Motor neuron (in vitro differentiated cells): ENCODE measurements around the gene TMEM208. TPM values are rescaled to one million over a fixed set of nuclear protein-coding genes. Genes with fewer than 3 reads are reported as not detected.

Experiments used
- ATAC-seq, 8 experiments: fragments of 200-7000 bp; cut with Tn5 transposase; replicated peaks in 6 of 8; 2 replicates each; pipeline ENCODE4 v1.8.0; 2021; ENCODE audit warnings: mild to moderate bottlenecking in 8 of 8, moderate library complexity in 8 of 8
- H3K27ac ChIP-seq, 2 donors: fragments of 250-450 bp; sonication (Bioruptor Pico); 2 replicates each; pipeline ENCODE4 v1.9.0; 2021; ENCODE audit warnings: antibody characterized with exemption in 2 of 2, mild to moderate bottlenecking in 2 of 2, moderate library complexity in 1 of 2
- H3K4me1 ChIP-seq, 2 donors: fragments of 250-450 bp; sonication (Bioruptor Pico); replicated peaks in 1 of 2; 2 replicates each; pipeline ENCODE4 v1.6.1; 2021; ENCODE audit warnings: antibody characterized with exemption in 2 of 2, mild to moderate bottlenecking in 2 of 2, moderate library complexity in 1 of 2
- H3K4me3 ChIP-seq, 5 donors: fragments of 250-450 bp; sonication (Bioruptor Pico); 2 replicates each; pipeline ENCODE4 v1.9.0; 2021; ENCODE audit warnings: antibody characterized with exemption in 5 of 5, mild to moderate bottlenecking in 5 of 5, moderate library complexity in 4 of 5
- WGBS, 10 experiments: fragments of 450-650 bp; shearing (Covaris generic); methylation state at CpG; one replicate each; pipeline ENCODE4 v1.0.0; 2022; 5-methylcytosine and 5-hydroxymethylcytosine counted together
- in situ Hi-C, 9 experiments: fragments of 400-800 bp; cut with MboI; loops; one replicate each; pipeline ENCODE4 v1.15.0; 2021; ENCODE audit warnings: low sequenced_read_pairs in 9 of 9, low pct_unique_long_range_greater_than_20kb in 2 of 9; ENCODE audit not compliant: unreplicated experiment in 9 of 9
- total RNA-seq, 8 experiments: library from RNA; unstranded; fragments of 300-600 nt; gene quantifications; 2 replicates each; pipeline versions ENCODE4 v1.2.3 to v1.2.4, GENCODE V29; 2022

TMEM208 gene
- total RNA-seq, 8 experiments from 2014 or later: 39.4 to 83.1 (median 58.0) TPM

DNA sequence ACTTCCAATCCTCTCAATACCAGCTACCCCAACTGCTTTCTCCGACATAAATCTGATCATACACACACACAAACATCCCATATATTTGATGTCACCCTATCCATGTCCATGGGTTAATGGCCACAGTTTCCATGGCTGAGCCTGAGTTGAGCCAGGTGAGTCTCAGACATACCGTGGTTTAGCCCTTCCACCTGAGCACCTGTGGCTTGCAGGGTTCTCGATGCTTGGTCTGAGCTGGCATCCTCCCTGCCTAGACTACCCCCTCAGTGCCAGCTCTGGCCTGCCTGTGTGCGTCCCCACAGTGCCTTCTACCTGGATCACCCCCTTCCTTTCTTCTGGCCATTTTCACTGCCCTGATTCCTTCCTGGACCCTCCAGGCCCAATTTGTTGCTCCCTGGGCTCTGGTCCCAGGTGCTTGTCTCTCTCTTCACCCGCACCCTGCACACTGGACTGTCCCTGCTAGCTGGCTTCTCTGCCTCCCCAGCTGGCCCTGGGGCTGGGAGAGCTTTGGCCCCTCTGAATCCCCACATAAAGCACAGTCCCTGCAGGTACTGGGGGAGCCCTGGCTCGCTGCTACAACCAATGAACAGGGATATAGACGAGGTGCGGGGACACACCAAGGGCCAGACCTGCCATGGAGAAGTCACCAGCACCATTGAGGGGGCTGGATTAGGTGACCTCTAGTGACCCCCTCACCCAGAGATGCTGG, 20.6 kb upstream of the TMEM208 start:
- Histone ChIP-seq H3K27ac (no peak overlapping the region), H3K4me3 (no peak overlapping the region), H3K4me1 (no peaks in the 10 kb centered on the region)
- ATAC-seq: no peak
- in situ Hi-C loops: no loop called here
- WGBS, 10 experiments: 67 to 100% (median 97%) methylated on average over 1 to 5 of the region's 8 CpGs; no CpG with 5 or more reads in 2 of the 10 experiments

DNA sequence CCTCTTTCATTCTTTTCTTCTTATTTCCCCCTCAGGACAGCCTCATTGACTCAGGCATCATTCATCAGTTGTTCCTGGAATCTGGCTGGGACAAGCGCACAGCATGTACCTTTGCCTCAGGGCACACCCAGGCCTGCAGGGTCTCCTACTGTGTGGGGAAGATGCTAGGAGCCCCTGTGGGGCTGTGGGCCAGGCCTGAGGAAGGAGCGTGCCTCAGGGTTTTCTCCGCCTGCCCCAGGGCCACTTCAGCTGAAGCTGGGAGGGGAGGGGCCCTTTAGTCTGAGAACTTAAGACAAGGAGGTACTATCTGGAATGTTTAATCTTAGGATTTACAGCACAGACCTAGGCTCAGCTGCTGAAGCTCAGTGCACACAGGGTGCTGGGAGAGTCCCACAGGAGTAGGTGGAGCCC, 20.1 kb upstream of the TMEM208 start:
- no peak overlapping the region for H3K27ac ChIP-seq
- in situ Hi-C loops: no loop called here
- H3K4me1 ChIP-seq: no peaks in the 10 kb centered on the region
- 100% methylated on average over 1 of the region's 3 CpGs; no CpG with 5 or more reads in 7 of the 10 experiments for WGBS, 10 experiments
- H3K4me3 ChIP-seq: no peak overlapping the region
- peak in 4 of 8 experiments; percentile 1 to 34 (median 24) for ATAC-seq

DNA sequence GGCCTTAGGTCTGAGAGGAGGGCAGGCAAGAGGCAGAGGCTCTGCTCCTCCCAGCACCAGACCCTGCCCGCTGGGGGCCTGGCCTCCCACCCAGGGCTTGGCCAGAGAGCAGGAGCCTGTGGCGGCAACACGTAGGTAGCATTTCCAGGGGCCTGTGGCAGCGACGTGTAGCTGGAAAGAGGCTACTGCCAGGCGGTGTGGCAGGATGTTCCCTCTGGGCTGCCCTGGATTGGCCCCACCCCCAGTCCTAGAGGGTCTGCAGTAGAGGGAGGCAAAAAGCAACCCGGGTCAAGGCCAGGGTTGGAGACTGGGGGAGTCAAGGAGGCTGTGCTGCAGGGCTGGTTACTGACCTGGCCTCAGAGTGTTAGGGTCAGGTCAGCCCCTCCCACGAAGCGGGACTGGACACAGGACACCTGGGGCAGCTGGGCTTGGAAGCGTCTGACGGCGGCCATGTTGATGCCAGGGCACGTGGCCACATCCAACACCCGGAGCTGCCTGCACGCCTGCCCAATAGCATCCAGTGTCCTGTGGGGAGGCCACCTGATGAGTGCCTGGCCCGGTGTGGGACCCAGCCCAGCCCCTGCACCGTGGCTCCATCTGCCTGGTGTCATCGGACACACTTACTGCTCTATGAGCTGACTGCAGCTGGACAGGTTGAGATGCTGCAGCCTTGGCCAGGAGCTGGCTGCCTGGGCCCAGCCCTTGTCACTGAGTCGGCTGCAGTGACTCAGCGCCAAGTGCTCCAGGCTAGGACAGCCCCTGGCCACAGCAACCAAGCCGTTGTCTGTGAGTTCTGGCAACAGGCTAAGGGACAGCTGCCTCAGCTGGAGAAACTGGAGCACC, 19.5 kb upstream of the TMEM208 start:
- 80 to 89% (median 80%) methylated on average over 1 to 10 of the region's 21 CpGs; no CpG with 5 or more reads in 7 of the 10 experiments for WGBS, 10 experiments
- no peak overlapping the region for H3K4me3 ChIP-seq
- peak in 7 of 8 experiments; percentile 2 to 81 (median 18) for ATAC-seq
- no peaks in the 10 kb centered on the region for H3K4me1 ChIP-seq
- in situ Hi-C loops: no loop called here
- no peak overlapping the region for H3K27ac ChIP-seq

GRCh38 chr16:67208154-67208896, 18.6 kb upstream of the TMEM208 start:
- 93% methylated on average over 2 of the region's 11 CpGs; no CpG with 5 or more reads in 9 of the 10 experiments for WGBS, 10 experiments
- Histone ChIP-seq H3K27ac (no peak overlapping the region), H3K4me3 (no peak overlapping the region), H3K4me1 (no peaks in the 10 kb centered on the region)
- in situ Hi-C loops: no loop called here
- no peak for ATAC-seq

DNA sequence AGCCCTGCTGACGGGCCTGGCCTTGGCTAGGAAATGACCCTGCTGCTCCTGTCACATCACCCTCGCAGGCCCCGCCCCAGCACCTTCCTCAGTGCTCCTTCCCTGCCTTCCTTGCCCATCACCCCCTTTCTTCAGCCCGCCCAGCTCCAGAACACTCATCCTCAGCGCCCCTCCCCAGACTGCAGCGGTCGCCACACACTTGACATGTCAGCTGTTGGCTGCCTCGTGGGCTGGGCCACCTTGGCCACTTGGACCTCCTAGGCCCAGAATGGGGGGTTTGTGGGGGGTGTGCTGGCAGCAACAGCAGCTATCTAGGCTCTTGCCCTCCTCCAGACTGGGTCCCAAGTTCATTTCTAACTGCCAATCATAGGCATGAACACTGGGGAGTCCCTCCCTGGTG, 17.4 kb upstream of the TMEM208 start:
- Histone ChIP-seq H3K4me3 (no peak overlapping the region), H3K4me1 (no peaks in the 10 kb centered on the region), H3K27ac (no peak overlapping the region)
- in situ Hi-C loops: no loop called here
- ATAC-seq: no peak
- 67 to 80% methylated on average over 1 of the region's 8 CpGs; no CpG with 5 or more reads in 8 of the 10 experiments for WGBS, 10 experiments

DNA sequence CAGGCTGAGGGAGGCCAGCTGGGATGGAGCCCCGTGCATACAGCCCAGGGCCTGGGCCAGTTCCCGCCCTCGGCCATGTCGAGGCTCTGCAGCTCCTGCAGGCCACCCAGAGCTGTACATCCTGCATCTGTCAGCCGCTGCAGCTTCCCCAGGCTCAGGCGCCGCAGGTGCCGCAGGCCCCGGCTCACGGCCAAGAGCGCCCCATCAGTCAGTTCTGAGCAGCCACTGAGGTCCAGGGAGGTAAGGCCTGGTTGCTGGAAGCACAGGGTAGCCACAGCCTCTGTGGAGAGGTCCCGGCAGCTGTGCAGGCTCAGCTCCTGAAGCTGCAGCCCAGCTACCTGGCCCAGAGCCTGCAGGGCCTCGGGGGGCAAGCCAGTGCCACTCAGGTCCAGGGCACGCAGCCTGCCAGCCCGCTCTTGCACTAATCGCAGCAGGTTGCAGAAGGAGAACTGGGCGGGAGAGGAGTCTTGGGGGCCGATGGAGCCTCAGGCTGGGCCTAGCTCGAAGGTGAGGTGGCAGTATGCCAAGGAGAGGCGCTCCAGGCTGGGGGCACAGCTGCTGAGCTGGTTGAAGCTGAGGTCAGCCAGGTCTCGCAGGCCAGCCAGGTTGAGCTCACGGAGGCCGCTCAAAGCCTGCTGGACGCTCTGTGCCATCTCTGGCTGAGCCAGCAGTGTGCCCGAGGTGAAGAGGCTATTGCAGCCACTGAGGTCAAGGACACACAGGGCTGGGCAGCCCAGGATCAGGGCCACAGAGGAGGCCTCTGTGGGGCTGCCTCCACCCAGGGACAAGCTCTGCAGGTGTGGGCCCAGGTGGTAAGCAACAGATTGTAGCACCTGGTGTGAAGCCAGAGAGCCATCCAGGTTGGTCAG, 16.6 kb upstream of the TMEM208 start:
- Histone ChIP-seq H3K4me3 (no peak overlapping the region), H3K27ac (no peak overlapping the region), H3K4me1 (no peaks in the 10 kb centered on the region)
- WGBS, 10 experiments: 70 to 94% (median 80%) methylated on average over 2 to 6 of the region's 25 CpGs; no CpG with 5 or more reads in 7 of the 10 experiments
- in situ Hi-C loops: no loop called here
- peak in 2 of 8 experiments; percentile 1 to 6 for ATAC-seq

DNA sequence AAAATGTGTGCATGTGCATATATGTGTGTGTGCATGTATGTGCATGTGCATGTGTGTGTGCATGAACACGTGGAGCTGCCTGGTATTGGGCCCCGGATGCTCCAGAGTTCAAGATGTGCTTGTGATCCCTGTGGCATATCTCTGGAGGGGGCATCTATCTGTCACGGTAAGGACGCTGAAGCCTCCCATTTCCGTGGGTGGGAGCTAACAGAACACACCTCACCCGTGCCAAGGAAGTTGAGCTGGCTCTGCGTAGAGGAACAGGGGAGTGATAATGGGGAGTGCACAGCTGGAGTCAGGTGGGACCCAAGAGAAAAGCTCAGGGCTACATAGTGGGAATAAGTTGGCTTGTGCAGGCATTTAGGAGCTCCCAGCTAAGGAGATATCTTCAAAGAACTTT, 15.3 kb upstream of the TMEM208 start:
- in situ Hi-C loops: no loop called here
- peak in 1 of 8 experiments; percentile 13 for ATAC-seq
- Histone ChIP-seq H3K4me1 (no peaks in the 10 kb centered on the region), H3K4me3 (no peak overlapping the region), H3K27ac (no peak overlapping the region)
- WGBS, 10 experiments: 57 to 90% (median 79%) methylated on average over 1 to 5 of the region's 7 CpGs; no CpG with 5 or more reads in 6 of the 10 experiments

DNA sequence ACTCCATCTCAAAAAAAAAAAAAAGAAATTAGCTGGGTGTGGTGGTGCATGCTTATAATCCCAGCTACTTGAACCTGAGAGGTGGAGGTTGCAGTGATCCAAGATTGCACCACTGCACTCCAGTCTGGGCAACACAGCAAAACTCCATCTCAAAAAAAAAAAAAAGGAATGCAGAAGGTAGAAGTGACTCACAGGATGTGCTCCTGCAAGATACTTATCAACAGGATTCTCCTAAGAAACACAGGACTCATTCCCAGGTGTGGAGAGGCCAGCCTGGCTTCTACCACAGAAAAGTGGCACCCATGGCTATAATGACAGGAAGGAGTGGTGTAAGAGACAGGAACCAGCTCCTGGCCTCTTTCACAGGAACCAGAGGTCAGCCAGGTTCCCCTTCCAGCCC, 14.2 kb upstream of the TMEM208 start:
- Histone ChIP-seq H3K4me1 (no peaks in the 10 kb centered on the region), H3K27ac (no peak overlapping the region), H3K4me3 (no peak overlapping the region)
- in situ Hi-C loops: no loop called here
- ATAC-seq: no peak

DNA sequence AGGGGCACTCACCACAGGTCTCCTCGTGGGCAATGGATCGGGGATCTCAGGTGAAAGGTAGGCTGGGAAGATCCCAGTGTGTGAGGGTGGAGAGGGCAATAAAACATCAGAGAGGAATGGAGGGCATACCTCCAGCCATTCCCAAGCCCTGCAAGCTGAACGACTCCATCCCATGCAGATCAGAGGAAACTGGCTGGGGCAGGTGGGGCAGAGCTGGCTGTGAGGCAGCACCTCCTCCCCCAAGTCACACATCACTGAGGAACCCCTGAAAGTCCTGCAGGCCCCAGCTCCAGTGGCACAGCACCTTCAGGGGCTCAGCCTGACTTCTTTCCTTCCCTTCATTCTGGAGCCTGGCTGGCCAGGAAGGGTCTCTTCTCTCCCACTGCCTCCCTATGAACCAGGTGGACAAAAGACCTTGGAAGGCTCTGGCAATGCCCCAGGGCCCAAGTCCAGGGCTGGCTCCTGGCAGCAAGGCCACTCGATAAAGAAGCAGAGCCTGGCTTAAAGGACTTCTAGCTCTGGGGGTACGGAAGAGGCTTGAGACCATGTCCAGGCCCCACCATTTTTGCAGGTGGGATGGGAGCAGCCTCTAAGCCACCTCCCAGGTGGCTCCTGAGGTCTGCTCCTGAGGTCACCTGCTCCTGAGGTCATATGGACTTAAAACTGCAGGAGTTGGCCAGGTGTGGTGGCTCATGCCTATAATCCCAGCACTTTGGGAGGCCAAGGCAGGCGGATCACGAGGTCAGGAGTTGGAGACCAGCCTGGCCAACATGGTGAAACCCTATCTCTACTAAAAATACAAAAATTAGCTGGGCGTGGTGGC, 13.5 kb upstream of the TMEM208 start:
- WGBS, 10 experiments: 14 to 93% (median 73%) methylated on average over 1 to 6 of the region's 8 CpGs; no CpG with 5 or more reads in 2 of the 10 experiments
- H3K27ac ChIP-seq: no peak overlapping the region
- in situ Hi-C loops: no loop called here
- no peaks in the 10 kb centered on the region for H3K4me1 ChIP-seq
- ATAC-seq: no peak
- no peak overlapping the region for H3K4me3 ChIP-seq

DNA sequence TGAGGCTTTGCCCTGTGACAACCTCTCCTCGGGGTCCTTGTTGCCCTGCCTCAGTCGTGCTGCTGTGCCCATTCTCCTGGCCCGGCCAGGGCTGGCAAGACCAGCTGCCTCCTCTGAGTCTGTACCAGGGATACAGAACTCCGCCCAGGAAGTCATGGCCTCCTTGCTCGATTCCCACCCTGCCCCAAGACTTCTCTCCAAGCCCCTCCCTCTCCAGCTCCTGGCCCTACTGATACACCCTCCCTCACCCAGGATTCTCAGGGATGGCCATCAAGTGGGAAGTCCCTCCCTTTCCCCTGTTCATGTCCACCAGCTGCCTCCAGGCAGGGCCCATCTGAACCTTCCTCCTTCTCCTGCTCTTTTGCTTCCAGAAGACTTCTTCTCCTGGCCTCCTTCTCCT, 11.2 kb upstream of the TMEM208 start:
- in situ Hi-C loops: no loop called here
- H3K27ac ChIP-seq: no peak overlapping the region
- WGBS, 10 experiments: 0 to 90% (median 54%) methylated on average over 1 to 3 of the region's 5 CpGs; no CpG with 5 or more reads in 4 of the 10 experiments
- ATAC-seq: peak in 3 of 8 experiments; percentile 79 to 95 (median 92)
- H3K4me1 ChIP-seq: no peaks in the 10 kb centered on the region
- H3K4me3 ChIP-seq: no peak overlapping the region

DNA sequence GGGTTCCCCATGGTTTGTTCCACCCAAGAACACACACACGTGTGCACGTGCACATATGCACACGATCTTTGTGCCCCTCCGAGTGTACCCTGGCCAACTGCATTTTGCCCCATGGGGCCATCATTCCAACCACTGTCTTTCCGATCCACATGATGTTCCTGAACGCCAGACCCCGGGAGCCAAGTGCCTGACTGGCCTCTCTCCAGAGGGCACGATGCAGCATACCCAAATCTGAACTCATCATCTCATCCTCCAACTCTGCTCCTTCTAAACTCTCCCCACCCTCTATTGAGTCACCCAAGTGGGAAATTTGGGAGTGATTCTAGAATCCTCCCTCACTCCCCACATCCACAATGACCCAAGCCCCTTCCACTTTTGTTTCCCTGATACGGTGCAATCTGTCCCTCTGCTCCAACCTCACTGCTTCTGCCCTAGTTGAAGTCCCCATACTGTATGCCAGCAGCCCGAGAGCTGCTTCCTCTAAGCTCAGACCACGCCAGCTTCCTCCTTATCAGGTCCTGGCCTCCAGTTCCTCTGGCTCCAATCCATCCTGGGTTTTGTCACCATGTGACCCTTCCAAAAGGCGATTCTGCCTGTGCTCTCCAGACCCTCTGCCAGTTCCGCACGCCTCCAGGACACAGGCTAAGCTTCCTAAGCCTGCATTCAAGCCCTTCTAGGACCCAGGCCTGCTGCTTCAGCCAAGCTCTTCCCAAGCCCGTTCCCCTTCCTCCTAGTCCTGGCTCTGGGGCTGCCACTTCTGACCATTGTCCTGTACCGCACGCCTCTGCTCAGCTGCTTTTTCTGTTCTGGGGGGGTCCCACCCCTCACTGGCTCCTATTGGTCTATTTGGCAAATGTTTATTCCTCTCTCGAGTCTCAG, 10.1 kb upstream of the TMEM208 start:
- 17 to 91% (median 78%) methylated on average over 1 to 12 of the region's 18 CpGs; no CpG with 5 or more reads in 1 of the 10 experiments for WGBS, 10 experiments
- in situ Hi-C loops: no loop called here
- no peak for ATAC-seq
- no peaks in the 10 kb centered on the region for H3K4me1 ChIP-seq
- H3K27ac ChIP-seq: no peak overlapping the region
- H3K4me3 ChIP-seq: no peak overlapping the region
